A549 (cell line): ENCODE measurements around the gene SEC16B.

ENCODE experiments used
- CBX8 ChIP-seq: fragments of 200-600 bp; sonication (generic); IDR thresholded peaks from 2 replicates; pipeline ENCODE4 v1.6.1; 2016
- CTCF ChIP-seq: fragments of >200 bp; sonication (Bioruptor Twin); formaldehyde crosslinking; IDR thresholded peaks from 3 replicates; pipeline ENCODE4 v1.5.1; 2016
- E2F6 ChIP-seq: IDR thresholded peaks from 2 replicates; pipeline ENCODE4 v1.6.1; 2012; ENCODE audit warnings: low read depth, borderline replicate concordance
- ELK1 ChIP-seq: fragments of 150-350 bp; IDR thresholded peaks from 2 replicates; pipeline ENCODE4 v1.6.1; 2014; ENCODE audit warnings: low read depth, mild to moderate bottlenecking, low read length
- JUNB ChIP-seq: fragments of >200 bp; sonication (Bioruptor Twin); formaldehyde crosslinking; IDR thresholded peaks from 2 replicates; pipeline ENCODE4 v1.6.1; 2016
- KDM1A ChIP-seq: fragments of 200-600 bp; sonication (generic); IDR thresholded peaks from 2 replicates; pipeline ENCODE4 v1.6.1; 2016; ENCODE audit warnings: low read depth, mild to moderate bottlenecking
- KDM5A ChIP-seq: fragments of 200-600 bp; sonication (generic); IDR thresholded peaks from 2 replicates; pipeline ENCODE4 v1.6.1; 2016; ENCODE audit warnings: antibody characterized with exemption, mild to moderate bottlenecking
- MYC ChIP-seq: IDR thresholded peaks from 2 replicates; pipeline ENCODE4 v1.6.1; 2012; ENCODE audit warnings: mild to moderate bottlenecking, inconsistent platforms, low read length, improper control_type of control experiment, borderline replicate concordance
- NFE2L2 ChIP-seq: fragments of 150-350 bp; conservative IDR thresholded peaks from 2 replicates; pipeline ENCODE4 v1.6.1; 2014; ENCODE audit warnings: low read length
- POLR2A ChIP-seq: IDR thresholded peaks from 2 replicates; pipeline ENCODE4 v1.6.1; 2012; ENCODE audit warnings: mild to moderate bottlenecking, low read length
- RAD21 ChIP-seq, 2 experiments: fragments of >200 bp in 1 of 2; sonication (Bioruptor Twin) in 1 of 2; formaldehyde crosslinking in 1 of 2; IDR thresholded peaks in 1 of 2; conservative IDR thresholded peaks in 1 of 2; 2 replicates in 1 of 2; 3 replicates in 1 of 2; pipeline ENCODE4 v1.6.1; 2012 to 2018; ENCODE audit warnings: inconsistent platforms in 1 of 2
- RFX5 ChIP-seq: fragments of 450-650 bp; IDR thresholded peaks from 2 replicates; pipeline ENCODE4 v1.7.1; 2014; ENCODE audit warnings: antibody characterized with exemption, mild to moderate bottlenecking, moderate library complexity
- SREBF2 ChIP-seq: fragments of 450-650 bp; IDR thresholded peaks from 2 replicates; pipeline ENCODE4 v1.6.1; 2014; ENCODE audit warnings: mild to moderate bottlenecking, moderate library complexity

- TF ChIP-seq ELK1 (no peak), CTCF (no peak), SREBF2 (no peak), MYC (no peak), KDM1A (no peak), POLR2A (no peak), JUNB (no peak), NFE2L2 (no peak), KDM5A (no peak), CBX8 (no peak), RFX5 (no peak), E2F6 (no peak), RAD21 (conservative IDR thresholded peaks at IDR 0.05 in 1 of 2, IDR thresholded peaks at IDR 0.05 in 1 of 2) (no peak)
These were observed 49.8 kb upstream of the SEC16B start for GRCh38 chr1:178019622-178020021.
